Activated CD4-positive, alpha-beta T cell treated with anti-CD3 and anti-CD28 coated beads, Interleukin-2, Interleukin-4, amounts not matched to agents 100 ng/mL and 50 ng/mL, durations not matched to agents 16 hours and 8 hours (primary cell): ENCODE results near the gene SPATA2.
A peak's percentile ranks its signal among the peaks of the same experiment; 100 is the strongest.

ENCODE experiments used
- DNase-seq: peaks from one replicate; pipeline ENCODE4 v3.0.0-alpha.2; 2020; ENCODE audit warnings: low spot score

SPATA2 gene

DNA sequence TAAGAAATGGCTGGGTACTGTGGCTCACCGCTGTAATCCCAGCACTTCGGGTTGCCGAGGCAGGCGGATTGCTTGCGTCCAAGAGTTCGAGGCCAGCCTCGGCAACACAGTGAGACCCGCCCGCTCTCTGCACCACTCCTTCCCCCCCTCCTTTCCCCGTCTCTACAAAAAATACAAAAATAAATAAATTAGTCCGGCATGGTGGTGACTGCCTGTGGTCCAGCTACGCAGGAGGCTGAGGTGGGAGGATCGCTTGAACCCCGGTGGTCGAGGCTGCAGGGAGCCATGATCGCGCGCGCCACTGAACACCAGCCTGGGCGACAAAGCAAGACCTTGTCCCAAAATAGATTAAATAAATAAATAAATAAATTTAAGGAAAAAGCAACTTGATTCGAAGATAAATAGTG, 20.4 kb upstream of the SPATA2 start:
- DNase-seq: no peak

DNA sequence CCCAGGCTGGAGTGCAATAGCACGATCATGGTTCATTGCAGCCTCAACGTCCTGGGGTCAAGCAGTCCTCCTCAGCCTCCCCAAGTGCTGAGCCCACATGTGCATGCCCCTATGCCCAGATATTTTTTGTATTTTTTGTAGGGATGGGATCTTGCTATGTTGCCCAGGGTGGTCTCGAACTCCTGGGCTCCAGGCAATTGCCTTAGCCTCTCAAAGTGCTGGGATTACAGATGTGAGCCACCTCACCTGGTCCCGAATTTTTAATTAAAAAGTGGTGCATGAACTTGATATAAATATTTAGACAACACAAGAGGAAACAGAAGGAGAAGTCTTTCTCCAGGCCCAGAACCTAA, 13.8 kb upstream of the SPATA2 start:
- no peak for DNase-seq

DNA sequence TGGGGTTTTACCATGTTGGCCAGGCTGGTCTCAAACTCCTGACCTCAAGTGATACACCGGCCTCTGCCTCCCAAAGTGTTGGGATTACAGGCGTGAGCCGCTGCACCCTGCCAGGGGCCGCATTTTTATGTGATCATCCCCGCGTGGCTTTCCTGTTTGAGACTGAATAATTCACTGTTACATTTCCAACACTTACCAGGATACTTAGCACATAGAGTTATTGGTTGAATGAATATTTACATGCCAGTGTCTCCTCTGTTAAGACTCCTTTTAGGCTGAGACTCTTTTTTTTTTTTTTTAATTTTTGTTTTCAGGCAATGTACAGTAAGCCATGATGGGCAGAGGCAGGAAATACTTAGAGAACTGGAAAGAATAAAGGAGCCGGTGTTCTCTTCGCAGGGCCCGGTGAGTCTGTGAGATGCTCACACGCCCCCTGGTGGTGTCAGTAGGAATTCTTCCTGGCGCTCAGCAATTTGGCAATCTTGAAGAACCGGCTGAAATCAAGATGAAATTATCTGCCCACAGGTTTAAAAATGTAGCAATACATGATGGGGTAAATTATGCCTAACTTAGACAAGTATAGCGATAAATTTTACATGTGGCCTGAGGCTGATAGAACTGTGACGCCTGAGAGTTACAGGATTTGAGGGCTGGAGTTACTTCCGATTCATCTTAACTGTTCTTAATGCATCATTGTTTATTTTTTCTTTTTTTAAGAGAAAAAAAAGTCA, 13.2 kb upstream of the SPATA2 start:
- DNase-seq: peak; percentile 84

DNA sequence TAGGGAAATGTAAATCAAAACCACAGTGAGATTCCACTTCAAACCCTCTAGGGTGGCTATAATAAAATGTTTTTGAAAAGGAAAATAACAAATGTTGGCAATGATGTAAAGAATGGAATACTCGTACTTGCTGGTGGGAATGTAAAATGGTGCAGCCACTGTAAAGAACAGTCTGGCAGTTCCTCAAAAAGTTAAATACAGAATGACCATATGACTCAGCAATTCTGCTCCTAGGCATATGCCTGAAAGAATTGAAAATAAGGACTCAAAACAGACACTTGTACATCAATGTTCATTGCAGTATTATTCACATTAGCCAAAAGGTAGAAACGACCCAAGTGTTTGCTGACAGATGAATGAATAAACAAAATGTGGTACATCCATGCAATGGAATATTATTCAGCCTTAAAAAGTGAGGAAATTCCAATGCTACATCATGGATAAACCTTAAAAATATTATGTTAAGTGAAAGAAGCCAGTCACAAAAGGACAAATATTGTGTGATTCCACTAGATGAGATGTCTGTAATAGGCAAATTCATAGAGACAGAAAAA, 10.6 kb upstream of the SPATA2 start:
- DNase-seq: no peak

DNA sequence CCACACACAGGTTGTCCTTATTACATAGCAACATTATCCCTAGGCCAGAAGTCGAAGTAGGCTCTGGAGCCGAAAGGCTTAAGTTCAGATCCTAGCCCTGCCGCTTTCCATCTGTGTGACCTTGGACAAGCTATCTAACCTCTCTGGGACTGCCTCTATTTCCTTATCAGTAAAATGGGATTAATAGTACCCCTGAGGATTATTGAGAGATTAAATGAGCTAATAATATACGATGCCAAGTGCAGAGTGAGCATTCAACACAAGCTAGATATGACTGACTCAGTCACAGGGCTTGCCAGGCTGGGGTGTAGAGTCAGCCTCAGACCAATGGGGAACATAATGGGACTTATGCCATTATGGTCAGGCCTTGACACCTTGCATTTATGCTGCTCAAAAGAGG, 8.9 kb upstream of the SPATA2 start:
- no peak for DNase-seq

DNA sequence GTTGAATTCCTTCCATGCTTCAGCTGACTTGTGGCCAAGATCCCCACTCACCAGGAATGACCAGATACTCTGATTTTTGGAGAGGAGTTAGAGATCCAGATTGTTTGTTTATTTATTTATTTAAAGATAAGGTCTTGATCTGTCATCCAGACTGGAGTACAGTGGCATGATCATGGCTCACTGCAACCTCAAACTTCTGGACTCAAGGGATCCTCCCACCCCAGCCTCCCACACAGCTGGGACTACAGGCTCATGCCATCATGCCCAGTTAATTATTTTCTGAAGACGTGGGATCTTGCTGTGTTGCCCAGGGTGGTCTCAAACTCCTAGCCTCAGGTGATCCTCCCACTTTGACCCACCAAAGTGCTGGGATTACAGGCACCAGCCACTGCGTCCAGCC, 4.1 kb upstream of the SPATA2 start:
- DNase-seq: no peak

DNA sequence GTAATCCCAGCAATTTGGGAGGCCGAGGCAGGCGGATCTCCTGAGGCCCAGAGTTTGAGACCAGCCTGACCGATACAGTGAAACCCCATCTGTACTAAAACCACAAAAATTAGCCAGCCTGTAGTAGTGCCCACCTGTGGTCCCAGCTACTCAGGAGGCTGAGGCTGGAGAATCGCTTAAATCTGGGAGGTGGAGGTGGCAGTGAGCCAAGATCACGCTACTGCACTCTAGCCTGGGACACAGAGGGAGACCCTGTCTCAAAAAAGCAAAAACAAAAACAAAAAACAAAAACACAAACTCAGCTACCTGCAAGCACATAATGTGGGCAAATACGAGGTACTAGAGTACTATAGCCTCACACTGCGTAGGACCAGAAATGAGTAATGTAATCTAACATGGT, 3.7 kb upstream of the SPATA2 start:
- no peak for DNase-seq

DNA sequence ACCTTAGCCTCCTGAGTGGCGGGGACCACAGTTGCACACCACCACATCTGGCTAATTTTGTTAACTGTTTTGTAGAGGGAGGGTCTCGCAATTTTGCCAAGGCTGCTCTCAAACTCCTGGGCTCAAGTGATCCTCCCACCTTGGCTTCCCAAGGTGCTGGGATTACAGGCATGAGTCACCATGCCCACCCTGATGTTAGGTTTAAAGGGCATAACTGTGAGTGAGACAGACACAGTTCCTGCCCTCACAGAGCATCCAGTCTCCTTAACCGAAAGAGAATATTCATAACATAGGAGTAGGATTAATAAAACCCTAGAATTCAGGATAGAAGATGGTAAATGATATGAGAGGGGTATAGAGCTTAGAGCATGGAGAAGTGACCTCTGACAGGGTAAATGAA, 3.1 kb upstream of the SPATA2 start:
- no peak for DNase-seq

DNA sequence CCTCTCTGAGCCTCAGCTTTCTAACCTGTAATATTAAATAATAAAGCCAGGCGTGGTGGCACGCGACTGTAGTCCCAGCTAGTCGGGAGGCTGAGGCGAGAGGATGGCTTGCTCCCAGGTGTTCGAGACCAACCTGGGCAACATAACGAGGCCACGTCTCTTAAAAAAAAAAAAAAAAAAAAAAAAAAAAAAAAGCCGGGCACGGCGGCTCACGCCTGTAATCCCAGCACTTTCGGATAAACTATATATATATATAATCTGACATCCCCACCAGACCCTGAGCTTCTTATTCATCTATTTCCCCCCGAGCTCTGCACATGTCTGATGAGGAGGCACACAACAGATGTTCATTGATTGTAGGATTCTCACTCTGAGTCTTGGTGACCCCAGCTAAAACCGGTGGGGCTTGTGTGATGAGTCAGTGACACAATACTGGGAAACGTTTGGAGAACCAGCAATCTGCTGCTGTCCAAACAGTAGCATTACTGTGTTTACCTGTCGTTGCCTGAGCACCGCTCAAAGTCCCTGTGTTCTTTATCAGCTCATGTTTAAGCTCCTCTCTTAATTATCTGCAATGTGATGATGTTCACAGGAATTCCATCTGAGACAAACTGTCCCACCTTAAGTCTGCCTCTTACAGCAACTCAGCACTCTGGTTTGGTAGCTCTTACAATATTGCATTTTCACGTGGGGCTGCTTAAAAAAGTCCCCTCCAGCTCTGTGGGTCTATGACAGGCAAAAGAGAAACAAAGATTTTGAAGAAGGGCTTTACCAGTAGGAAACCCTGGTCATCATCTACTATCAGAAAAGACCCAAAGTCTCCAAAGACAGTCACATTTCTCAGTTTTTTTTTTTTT, 1.0 kb upstream of the SPATA2 start:
- peak; percentile 77 for DNase-seq

DNA sequence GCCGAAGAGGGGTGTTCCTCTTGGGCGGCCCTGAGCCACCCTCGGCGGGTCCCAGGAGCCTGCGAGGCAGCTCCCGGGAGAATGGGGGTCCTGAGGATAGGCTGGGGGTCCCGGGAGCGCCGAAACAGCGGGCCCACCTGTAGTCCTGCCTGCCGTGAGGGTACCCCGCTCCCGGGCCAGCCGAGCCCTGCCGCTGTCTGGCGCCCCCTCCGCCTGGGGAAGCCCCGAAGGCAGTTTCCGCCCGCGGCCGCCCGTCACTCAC, 280 bp downstream of the SPATA2 start:
- DNase-seq: no peak

DNA sequence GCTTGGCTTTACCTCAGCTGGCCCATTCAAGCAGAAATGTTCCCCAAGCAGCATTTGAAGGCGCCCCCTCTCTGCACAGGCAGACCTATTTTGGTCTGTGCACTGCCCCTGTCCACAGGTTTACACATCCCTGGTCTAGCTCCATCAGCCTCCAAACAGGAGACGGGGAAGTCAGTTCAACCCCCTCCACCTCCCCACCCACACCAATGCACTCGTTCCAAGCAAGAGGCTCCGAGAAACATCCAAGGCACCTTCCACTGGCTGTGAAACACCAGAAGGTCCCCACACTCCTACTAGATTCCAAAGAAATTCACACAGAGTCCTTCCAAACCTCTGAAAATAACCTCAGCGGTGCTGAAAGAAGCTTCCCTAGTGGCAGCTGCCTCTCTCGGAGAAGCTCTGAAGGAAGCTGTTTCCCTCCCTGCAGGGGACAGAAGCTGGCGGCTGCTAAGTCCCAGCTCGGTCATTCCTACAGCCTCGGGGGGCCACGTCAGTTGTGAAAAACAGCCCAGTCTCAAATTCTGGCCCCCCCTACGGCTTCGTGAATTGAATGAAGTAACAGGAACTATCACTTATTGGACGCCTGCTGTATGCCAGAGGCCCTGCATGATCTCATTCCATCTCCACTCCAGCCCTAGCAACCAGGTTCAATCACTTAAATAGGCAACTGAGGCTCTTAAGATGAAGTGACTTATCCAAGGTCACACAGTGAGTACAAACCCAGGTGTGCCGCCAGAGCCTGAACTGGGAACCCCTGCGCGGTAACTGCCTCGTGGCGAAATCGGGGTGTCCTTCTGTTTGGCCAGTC, 815 bp downstream of the SPATA2 start:
- DNase-seq: no peak

DNA sequence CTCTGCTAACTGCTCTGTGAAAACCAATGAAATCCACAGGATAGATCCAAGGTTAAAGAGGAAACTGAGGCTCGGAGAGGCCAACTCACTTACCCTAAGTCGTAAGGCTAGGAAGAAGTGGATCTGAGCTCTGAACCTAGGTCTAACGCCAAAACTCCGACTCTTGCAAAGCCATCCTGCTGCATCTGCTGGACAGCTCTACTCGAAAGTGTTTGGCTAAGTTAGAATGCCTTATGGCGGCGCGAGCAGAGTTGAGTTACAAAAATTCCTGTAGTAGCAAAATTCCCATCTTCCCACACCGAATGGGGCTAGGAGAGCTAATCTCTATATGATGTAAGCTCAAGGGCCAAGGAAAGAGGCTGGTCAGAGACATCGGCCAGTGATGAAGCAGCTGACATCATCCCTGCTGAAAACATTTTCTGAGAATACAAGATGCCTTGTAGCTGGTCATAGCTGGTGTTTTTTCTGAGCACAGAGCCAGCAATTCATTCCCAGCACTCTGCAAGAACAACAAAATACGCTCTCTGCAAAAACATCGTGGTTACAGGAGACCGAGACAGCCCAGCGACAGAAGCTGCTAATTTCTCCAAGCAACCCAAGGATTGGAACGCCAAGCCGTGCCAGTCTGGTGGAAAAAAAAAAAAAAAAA, 1.8 kb downstream of the SPATA2 start:
- no peak for DNase-seq

DNA sequence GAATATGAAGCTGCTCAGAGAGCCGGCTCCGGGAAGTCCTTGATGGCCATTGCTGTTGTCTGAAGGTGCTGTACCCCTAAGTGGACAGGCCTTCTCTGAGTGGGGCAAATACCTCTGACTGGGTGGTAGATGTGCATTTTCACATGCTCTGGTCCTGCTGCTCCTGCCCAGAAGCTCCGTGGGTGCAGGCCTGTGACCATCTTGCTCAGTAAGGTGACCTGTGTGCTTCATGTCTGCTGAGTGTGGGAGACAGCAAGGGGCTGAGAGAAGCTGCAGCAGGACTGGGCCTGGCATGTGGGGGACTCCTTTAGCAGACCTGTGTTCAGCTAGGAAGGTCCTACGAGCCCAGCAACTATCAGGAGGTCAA, 5.0 kb downstream of the SPATA2 start:
- DNase-seq: no peak

DNA sequence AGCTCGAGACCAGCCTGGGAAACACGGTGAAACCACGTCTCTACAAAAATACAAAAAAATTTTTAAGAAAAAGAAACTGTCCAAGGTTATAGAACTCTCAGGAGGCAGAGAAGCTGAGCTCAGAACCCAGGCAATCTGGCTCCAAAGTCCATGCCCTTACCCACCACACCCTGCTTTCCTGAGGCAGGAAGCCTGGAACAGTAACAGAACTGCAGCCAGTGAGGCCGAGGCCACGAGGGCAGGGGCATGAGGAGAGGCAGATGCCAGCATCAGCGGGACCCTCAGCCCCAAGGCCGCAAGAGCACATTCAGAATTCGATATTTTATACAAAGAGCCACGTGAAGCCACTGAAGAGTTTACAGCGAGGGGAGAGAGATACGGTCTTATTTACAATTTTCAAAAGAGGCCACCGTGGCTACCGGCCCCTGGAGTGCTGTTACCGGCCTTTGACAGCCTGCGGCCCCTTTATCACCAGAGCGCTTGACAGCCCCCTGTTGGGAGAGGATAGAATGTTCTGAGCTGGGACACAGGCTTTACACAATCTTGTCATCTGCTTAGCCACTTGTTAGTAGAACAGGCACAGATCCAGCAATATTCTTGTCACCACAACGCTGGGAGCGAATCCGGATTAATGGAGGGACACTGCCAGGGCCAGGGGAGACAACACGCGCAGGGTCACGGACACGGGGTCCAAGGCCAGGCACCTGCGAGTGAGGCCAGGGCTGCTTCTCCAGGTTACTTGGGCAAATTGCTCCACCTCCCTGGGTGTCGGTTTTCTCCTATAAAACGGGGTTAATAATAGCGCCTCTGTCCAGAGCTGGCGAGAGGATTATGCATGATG, 5.6 kb downstream of the SPATA2 start:
- no peak for DNase-seq

DNA sequence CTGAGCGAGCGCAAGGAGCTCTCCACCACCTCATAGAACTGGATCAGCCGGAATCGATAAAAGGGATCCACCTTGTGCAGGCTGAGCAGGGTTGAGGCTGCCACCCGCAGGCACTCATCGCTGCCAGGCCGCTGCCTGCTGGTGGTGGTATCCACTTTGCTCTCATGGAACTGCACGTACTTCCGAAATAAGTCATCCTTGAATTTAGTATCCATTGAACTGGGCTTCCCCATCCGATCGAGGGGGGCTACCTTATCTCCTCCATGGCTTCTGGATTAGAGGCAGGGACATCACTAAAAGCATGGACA, 7.1 kb downstream of the SPATA2 start:
- no peak for DNase-seq

DNA sequence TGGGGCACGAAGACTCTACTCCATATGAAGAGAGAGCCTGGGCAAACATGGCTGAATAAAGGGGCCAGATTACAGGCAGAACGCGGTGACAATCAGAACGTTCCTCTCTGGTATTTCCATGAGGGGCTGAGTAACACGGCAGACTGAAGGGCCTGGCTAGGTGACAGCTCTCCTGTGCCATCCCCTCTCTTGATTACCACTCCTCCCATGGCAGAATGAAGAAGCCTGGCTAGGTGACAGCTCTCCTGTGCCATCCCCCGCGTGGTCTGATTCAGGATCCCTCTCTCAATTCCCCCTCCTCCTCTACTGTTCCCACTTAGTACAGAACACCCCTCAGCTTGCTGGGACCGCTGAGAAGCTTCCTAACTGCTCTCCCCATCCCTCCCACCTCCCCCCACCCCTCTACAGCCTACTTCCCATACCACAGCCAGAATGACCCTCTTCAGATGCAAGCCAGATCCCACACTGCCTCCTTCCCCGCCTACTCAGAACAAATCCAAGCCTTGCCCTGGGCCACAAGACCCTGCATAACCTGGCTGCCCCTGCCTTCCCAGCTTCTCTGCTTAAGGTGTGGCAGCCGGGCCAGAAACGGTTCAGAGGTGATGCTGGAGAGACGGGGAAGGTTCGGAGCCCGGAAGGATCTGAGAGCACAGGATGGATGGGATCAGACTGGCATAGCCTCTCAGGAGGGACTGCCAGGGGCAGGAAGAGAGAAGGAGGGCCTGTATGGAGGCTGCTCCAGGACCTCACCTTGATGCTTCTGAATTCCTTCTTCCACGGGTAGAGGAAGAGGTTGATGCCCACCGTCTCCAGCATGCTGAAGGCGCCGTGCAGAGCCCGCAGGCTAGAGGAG, 7.7 kb downstream of the SPATA2 start:
- no peak for DNase-seq

DNA sequence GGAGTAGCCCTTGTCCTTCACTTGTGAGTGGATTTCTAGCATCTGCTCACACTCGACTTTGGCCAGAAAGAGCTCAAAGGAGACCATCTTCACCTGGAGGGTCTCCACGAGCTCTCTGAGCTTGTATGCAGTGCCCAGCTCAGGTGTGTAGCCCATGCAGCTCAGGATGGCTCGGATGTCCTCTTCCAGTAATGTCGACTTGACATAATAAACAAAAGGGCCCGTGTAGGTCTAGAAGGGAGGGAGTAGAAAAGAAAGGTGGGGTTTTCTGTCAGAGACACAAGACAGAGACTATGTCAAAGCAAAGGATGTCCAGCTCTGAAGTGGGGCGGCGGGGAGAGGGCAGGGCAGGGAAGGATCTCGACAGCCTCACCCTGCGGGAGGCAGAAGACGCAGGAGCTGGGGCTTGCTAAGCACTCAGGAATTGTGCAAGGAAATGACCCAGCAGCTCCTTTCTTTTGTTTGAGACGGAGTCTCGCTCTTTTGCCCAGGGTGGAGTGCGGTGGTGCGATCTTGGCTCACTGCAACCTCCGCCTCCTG, 8.6 kb downstream of the SPATA2 start:
- no peak for DNase-seq

DNA sequence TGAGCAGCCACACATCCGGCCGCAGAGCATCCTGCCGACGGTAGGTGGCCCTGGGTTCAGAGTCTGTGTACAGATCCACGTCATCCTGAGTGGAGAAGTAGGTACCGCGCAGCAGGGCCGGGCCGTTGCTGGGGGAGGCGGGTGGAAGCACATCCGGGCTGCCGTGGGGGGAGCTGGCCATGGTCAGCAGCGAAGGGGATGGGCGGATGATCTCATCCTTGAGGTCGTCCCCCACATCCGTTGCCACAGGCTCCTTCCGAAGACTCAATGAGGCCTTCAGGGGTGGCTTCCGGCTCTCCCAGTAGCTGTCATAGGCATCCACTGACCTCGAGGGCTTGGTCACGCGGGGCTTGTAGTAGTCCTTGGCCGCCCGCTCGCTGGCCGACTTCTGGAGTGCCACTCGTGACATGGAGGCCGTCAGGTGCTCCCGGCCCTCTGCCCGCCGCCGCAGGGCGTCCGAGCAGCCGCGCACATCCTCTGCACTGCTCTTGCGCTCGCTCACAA, 9.2 kb downstream of the SPATA2 start:
- DNase-seq: no peak

DNA sequence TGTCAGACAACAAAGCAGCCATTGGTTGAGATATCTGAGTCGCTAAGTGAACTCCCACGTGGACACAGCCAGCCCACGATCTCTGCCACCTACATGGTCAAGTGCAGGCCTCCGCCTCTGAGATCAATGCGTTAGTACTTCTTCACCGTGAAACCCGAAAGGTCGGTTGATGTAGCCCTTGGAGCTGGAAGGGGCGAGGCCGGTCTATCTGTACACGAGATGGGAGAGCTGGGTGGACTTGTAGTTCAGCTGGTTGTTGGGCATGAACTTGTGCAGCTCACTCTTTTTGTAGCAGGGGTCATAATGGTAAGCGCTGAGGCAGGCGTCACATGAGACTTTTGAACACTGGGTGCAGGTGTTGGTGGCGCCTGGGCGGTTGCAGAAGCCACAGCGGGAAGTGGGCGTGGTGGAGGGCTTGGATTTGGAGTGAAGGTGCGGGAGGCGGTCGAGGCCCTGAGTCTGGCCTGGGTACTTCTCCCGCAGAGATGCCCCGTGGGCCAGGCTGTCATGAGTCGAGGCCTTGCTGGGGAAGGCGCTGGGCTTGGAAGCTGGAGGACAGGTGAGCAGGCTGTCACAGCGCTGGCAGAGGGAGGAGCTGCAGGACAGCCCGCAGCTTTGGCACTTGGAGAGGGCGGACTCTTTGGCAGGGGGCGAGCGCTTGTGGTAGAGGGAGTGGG, 9.8 kb downstream of the SPATA2 start:
- DNase-seq: no peak
